Fibroblast of the aortic adventitia (primary cell): ENCODE results near the gene CFTR. TPM values are rescaled to one million over a fixed set of nuclear protein-coding genes. Genes with fewer than 3 reads are reported as not detected.
"Not testable (repeated sequence)": the region's sequence is repeated elsewhere in the genome, so short reads cannot be mapped to it uniquely, and the experiment has no call there.

Experiments used
- DNase-seq: peaks from one replicate; pipeline ENCODE4 v3.0.0-alpha.2; 2010; ENCODE audit warnings: low read depth
- H3K4me3 ChIP-seq: 2 replicates; pipeline ENCODE4 v1.5.1; 2011; ENCODE audit warnings: low read depth, mild to moderate bottlenecking, control low read depth, low read length, moderate library complexity
- total RNA-seq: library from RNA; depleted of rRNA; stranded (reverse); fragments of >200 nt; gene quantifications from 2 replicates; pipeline ENCODE4 v1.2.3, GENCODE V29; 2012; ENCODE audit warnings: low replicate concordance
- TF ChIP-seq, protein P1 (sequence below): IDR thresholded peaks from 2 replicates; pipeline ENCODE4 v1.5.1; 2011; ENCODE audit warnings: mild to moderate bottlenecking, low read length, control low read depth, inconsistent platforms; ENCODE audit not compliant: insufficient read depth

The CFTR gene
- total RNA-seq, 1 donor, result 0.09 TPM

DNA sequence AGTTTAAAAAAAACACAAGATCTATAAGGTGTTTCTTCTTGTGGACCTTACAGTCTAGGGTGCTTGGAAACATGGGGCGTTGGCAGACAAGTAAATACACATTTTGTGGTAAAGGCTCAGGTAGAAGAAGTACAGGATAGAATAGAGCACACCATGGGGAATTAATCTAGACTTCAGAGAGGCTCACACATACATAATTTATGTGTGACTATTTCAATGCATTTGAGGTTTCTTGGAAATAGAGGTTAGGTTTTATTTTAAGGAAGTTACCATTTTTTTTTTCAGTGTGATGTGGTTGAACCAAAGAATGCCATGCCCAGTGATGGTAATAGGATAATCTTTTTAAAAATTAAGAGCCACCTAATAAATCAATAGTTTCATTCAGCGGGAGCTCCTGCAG, 12.8 kb downstream of the CFTR start:
- TF ChIP-seq, protein P1, sequence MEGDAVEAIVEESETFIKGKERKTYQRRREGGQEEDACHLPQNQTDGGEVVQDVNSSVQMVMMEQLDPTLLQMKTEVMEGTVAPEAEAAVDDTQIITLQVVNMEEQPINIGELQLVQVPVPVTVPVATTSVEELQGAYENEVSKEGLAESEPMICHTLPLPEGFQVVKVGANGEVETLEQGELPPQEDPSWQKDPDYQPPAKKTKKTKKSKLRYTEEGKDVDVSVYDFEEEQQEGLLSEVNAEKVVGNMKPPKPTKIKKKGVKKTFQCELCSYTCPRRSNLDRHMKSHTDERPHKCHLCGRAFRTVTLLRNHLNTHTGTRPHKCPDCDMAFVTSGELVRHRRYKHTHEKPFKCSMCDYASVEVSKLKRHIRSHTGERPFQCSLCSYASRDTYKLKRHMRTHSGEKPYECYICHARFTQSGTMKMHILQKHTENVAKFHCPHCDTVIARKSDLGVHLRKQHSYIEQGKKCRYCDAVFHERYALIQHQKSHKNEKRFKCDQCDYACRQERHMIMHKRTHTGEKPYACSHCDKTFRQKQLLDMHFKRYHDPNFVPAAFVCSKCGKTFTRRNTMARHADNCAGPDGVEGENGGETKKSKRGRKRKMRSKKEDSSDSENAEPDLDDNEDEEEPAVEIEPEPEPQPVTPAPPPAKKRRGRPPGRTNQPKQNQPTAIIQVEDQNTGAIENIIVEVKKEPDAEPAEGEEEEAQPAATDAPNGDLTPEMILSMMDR, result no peak

DNA sequence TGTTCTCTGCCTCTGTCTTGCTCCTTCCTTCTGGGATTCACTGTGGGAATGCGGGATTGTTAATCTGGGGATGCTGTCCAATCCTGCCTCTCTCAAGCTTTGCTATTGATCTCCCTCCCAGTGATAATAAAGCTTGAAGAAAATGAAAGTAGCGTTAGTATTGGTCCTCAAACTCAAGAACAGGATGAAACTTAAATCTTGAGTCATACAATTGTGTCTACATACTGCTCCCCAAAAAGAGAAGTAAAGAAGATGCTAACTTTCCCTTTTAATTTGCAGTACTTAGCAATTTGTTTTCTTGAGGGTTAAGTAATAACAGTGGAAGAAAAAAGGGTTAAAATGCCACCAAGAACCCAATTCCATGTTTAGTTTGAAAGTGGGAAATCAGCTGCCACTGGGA, 13.6 kb downstream of the CFTR start:
- no peak for DNase-seq
- TF ChIP-seq, protein P1, result no peak
- H3K4me3 ChIP-seq, result no peak overlapping the region

More for the DNA sequence above, 12.8 kb downstream of the CFTR start:
- H3K4me3 ChIP-seq, result no peak overlapping the region
- no peak for DNase-seq

GRCh38 chr7:117495308-117495707, 15.5 kb downstream of the CFTR start:
- H3K4me3 ChIP-seq, result no peak overlapping the region
- TF ChIP-seq, protein P1, result no peak
- no peak for DNase-seq

GRCh38 chr7:117502331-117502730, 22.5 kb downstream of the CFTR start:
- DNase-seq, result no peak
- TF ChIP-seq, protein P1, result no peak
- no peak overlapping the region for H3K4me3 ChIP-seq

GRCh38 chr7:117505238-117505637, 25.4 kb downstream of the CFTR start:
- no peak overlapping the region for H3K4me3 ChIP-seq
- DNase-seq, result no peak
- TF ChIP-seq, protein P1, result no peak

GRCh38 chr7:117508676-117509075, 28.9 kb downstream of the CFTR start:
- no peak for DNase-seq
- no peak overlapping the region for H3K4me3 ChIP-seq
- TF ChIP-seq, protein P1, result no peak

- H3K4me3 ChIP-seq, DNase-seq: not testable (repeated sequence)
Measured at GRCh38 chr7:117517194-117517593, 37.4 kb downstream of the CFTR start.
